Muscle layer of duodenum (tissue), 2 donors: ENCODE measurements around the gene PDCD11.

Experiments used
- H3K27ac ChIP-seq: one replicate; pipeline ENCODE4 v1.7.0; 2013; ENCODE audit warnings: mild to moderate bottlenecking, low read length
- H3K27me3 ChIP-seq: one replicate; pipeline ENCODE4 v1.7.0; 2013; ENCODE audit warnings: low read depth, mild to moderate bottlenecking, control low read depth, low read length
- H3K36me3 ChIP-seq, 2 donors: one replicate each; pipeline ENCODE4 v1.7.0; 2013; ENCODE audit warnings: low read length in 2 of 2, control low read depth in 1 of 2, mild to moderate bottlenecking in 1 of 2; ENCODE audit not compliant: insufficient read depth in 2 of 2, control insufficient read depth in 1 of 2
- H3K4me1 ChIP-seq, 2 donors: one replicate each; pipeline ENCODE4 v1.7.0; 2013; ENCODE audit warnings: low read length in 2 of 2, mild to moderate bottlenecking in 2 of 2, control low read depth in 1 of 2, moderate library complexity in 1 of 2; ENCODE audit not compliant: insufficient read depth in 2 of 2, control insufficient read depth in 1 of 2
- H3K4me3 ChIP-seq, 2 donors: one replicate each; pipeline ENCODE4 v1.7.0; 2013; ENCODE audit warnings: low read length in 2 of 2, low read depth in 1 of 2, mild to moderate bottlenecking in 1 of 2
- H3K9me3 ChIP-seq, 2 donors: one replicate each; pipeline ENCODE4 v1.7.0; 2013; ENCODE audit warnings: low read length in 2 of 2, control low read depth in 1 of 2, mild to moderate bottlenecking in 1 of 2; ENCODE audit not compliant: control insufficient read depth in 1 of 2
- donor health status: healthy.

The PDCD11 gene

GRCh38 chr10:103493916-103494877 is 97.8 kb downstream of the PDCD11 start:
- H3K9me3 ChIP-seq: no peaks in the 10 kb centered on the region
- peaks cover 12% of the 10 kb centered on the region for H3K27me3 ChIP-seq
- H3K36me3 ChIP-seq: no peaks in the 10 kb centered on the region
- H3K4me3 ChIP-seq: peak overlapping the region in 1 of 2 donors; percentile 74
- H3K27ac ChIP-seq: no peak overlapping the region
- H3K4me1 ChIP-seq: peaks cover 0 to 21% of the 10 kb centered on the region in 2 donors

DNA sequence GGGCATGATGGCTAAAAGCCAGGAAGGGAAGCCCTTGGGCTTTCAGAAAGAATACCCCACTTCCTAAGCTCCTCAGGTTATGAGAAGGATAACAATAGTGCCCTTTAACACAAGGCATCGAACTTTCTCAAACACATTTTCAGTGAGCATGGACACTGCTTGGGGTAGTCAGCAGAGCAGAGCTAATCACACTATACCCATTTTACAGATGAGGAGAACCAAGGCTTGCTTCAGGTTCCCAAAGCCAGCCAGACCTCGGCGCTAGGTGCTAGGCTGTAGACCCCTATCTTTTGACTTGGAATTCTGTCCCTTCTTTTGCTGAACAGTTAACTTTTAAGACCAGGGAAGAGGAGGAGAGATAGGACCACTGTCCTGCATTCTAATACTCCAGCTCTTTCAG is 98.9 kb downstream of the PDCD11 start:
- Histone ChIP-seq H3K9me3 (no peaks in the 10 kb centered on the region), H3K4me3 (no peak overlapping the region), H3K27me3 (peaks cover 12% of the 10 kb centered on the region), H3K27ac (no peak overlapping the region), H3K4me1 (peaks cover 3 to 21% of the 10 kb centered on the region in 2 donors), H3K36me3 (no peaks in the 10 kb centered on the region)
